Transverse colon (tissue), 4 donors: ENCODE results near the gene EHD4.

Source experiments
- POLR2A ChIP-seq: fragments of 450-650 bp; IDR thresholded peaks from one replicate; pipeline ENCODE4 v1.6.1; 2016; ENCODE audit warnings: antibody characterized with exemption, mild to moderate bottlenecking, moderate library complexity
- POLR2AphosphoS5 ChIP-seq, 3 donors: sonication (generic); formaldehyde crosslinking; IDR thresholded peaks; one replicate each; pipeline ENCODE4 v1.6.1; 2016; ENCODE audit warnings: antibody characterized with exemption in 3 of 3
- TF ChIP-seq, protein P1 (sequence below), 5 experiments: fragments of 200-600 bp in 3 of 5; fragments of 450-650 bp in 2 of 5; sonication (generic) in 3 of 5; IDR thresholded peaks; 1 replicate in 2 of 5; 2 replicates in 3 of 5; pipeline ENCODE4 v1.5.1; 2016 to 2017; ENCODE audit warnings: antibody characterized with exemption in 5 of 5, inconsistent platforms in 3 of 5, mild to moderate bottlenecking in 2 of 5, moderate library complexity in 1 of 5

DNA sequence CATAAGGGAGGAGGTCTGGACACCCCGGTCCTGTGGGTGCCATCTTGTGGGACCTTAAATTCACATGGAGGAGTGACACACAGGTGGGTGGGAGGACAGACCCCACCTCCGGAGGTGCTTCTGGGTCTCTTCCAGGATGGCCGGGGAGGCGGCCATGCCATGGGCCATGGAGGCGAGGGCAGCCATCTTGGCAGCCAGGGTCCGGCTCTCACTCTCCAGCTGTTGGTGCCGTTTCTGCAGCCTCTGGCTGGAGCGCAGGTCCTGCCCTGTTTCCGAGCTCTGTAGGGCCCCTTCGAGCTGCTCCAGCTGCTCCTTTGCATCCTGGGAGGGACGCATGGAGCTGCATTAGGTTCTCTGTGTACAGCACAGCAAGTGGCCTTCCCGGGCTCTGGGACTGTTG is 97.6 kb downstream of the EHD4 start:
- TF ChIP-seq POLR2A (no peak), POLR2AphosphoS5 (IDR thresholded peaks at IDR 0.05) (no peak)
- TF ChIP-seq, protein P1, sequence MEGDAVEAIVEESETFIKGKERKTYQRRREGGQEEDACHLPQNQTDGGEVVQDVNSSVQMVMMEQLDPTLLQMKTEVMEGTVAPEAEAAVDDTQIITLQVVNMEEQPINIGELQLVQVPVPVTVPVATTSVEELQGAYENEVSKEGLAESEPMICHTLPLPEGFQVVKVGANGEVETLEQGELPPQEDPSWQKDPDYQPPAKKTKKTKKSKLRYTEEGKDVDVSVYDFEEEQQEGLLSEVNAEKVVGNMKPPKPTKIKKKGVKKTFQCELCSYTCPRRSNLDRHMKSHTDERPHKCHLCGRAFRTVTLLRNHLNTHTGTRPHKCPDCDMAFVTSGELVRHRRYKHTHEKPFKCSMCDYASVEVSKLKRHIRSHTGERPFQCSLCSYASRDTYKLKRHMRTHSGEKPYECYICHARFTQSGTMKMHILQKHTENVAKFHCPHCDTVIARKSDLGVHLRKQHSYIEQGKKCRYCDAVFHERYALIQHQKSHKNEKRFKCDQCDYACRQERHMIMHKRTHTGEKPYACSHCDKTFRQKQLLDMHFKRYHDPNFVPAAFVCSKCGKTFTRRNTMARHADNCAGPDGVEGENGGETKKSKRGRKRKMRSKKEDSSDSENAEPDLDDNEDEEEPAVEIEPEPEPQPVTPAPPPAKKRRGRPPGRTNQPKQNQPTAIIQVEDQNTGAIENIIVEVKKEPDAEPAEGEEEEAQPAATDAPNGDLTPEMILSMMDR (IDR thresholded peaks at IDR 0.05), result no peak
